Measurements from ENCODE around the gene SEC11A.
"Not testable (repeated sequence)": the region's sequence is repeated elsewhere in the genome, so short reads cannot be mapped to it uniquely, and the experiment has no call there.

Gene SEC11A

GRCh38 chr15:84649706-84650105 lies 66.2 kb downstream of the SEC11A start:
- Mint-ChIP-seq H3K9me3 (no peaks in the 10 kb centered on the region), H3K36me3 (ENCODE audit: low read depth) (peaks cover 48% of the 10 kb centered on the region), H3K27ac (no peak overlapping the region), H3K4me1 (peaks cover 27% of the 10 kb centered on the region), H3K27me3 (ENCODE audit: low read depth, poor library complexity) (peaks cover 3% of the 10 kb centered on the region), H3K4me3 (no peak overlapping the region)
- no peak for DNase-seq
- no peak for TF ChIP-seq CTCF (IDR thresholded peaks at IDR 0.05)

- DNase-seq = no peak
- no peaks in the 10 kb centered on the region for H3K9me3 Mint-ChIP-seq
- peaks cover 53% of the 10 kb centered on the region for H3K36me3 Mint-ChIP-seq (ENCODE audit: low read depth)
- H3K4me1 Mint-ChIP-seq = peaks cover 23% of the 10 kb centered on the region
- TF ChIP-seq CTCF (IDR thresholded peaks at IDR 0.05) = no peak
- no peak overlapping the region for H3K4me3 Mint-ChIP-seq
- peaks cover 3% of the 10 kb centered on the region for H3K27me3 Mint-ChIP-seq (ENCODE audit: low read depth, poor library complexity)
- H3K27ac Mint-ChIP-seq = no peak overlapping the region
These were observed 67.4 kb downstream of the SEC11A start for GRCh38 chr15:84648539-84648938.

GRCh38 chr15:84647726-84648125 lies 68.2 kb downstream of the SEC11A start:
- Mint-ChIP-seq H3K4me3 (no peak overlapping the region), H3K36me3 (ENCODE audit: low read depth) (peaks cover 61% of the 10 kb centered on the region), H3K4me1 (peaks cover 16% of the 10 kb centered on the region), H3K9me3 (no peaks in the 10 kb centered on the region), H3K27ac (peak overlapping the region; percentile 3), H3K27me3 (ENCODE audit: low read depth, poor library complexity) (peaks cover 3% of the 10 kb centered on the region)
- no peak for TF ChIP-seq CTCF (IDR thresholded peaks at IDR 0.05)
- no peak for DNase-seq

- peaks cover 57% of the 10 kb centered on the region for H3K36me3 Mint-ChIP-seq (ENCODE audit: low read depth)
- no peaks in the 10 kb centered on the region for H3K4me1 Mint-ChIP-seq
- no peak for DNase-seq
- no peaks in the 10 kb centered on the region for H3K9me3 Mint-ChIP-seq
- H3K27ac Mint-ChIP-seq = no peak overlapping the region
- H3K4me3 Mint-ChIP-seq = no peak overlapping the region
- H3K27me3 Mint-ChIP-seq (ENCODE audit: low read depth, poor library complexity) = peaks cover 3% of the 10 kb centered on the region
- no peak for TF ChIP-seq CTCF (IDR thresholded peaks at IDR 0.05)
These were observed 69.9 kb downstream of the SEC11A start for GRCh38 chr15:84645997-84646396.

GRCh38 chr15:84645496-84645895 lies 70.4 kb downstream of the SEC11A start:
- H3K4me3 Mint-ChIP-seq = no peak overlapping the region
- peaks cover 3% of the 10 kb centered on the region for H3K27me3 Mint-ChIP-seq (ENCODE audit: low read depth, poor library complexity)
- H3K36me3 Mint-ChIP-seq (ENCODE audit: low read depth) = peaks cover 60% of the 10 kb centered on the region
- DNase-seq = no peak
- no peaks in the 10 kb centered on the region for H3K9me3 Mint-ChIP-seq
- no peak overlapping the region for H3K27ac Mint-ChIP-seq
- TF ChIP-seq CTCF (IDR thresholded peaks at IDR 0.05) = no peak
- no peaks in the 10 kb centered on the region for H3K4me1 Mint-ChIP-seq

GRCh38 chr15:84643838-84644237 lies 72.1 kb downstream of the SEC11A start:
- Mint-ChIP-seq H3K4me3 (no peak overlapping the region), H3K36me3 (ENCODE audit: low read depth) (peaks cover 68% of the 10 kb centered on the region)
- DNase-seq = no peak

GRCh38 chr15:84642640-84643039 lies 73.3 kb downstream of the SEC11A start:
- not testable (repeated sequence) for DNase-seq; H3K4me1 Mint-ChIP-seq; H3K4me3 Mint-ChIP-seq; H3K9me3 Mint-ChIP-seq; H3K27ac Mint-ChIP-seq; H3K27me3 Mint-ChIP-seq (ENCODE audit: low read depth, poor library complexity)
- peaks cover 68% of the 10 kb centered on the region for H3K36me3 Mint-ChIP-seq (ENCODE audit: low read depth)

More at GRCh38 chr15:84643838-84644237, 72.1 kb downstream of the SEC11A start:
- no peak for TF ChIP-seq CTCF (IDR thresholded peaks at IDR 0.05)
- Mint-ChIP-seq H3K9me3 (no peaks in the 10 kb centered on the region), H3K27me3 (ENCODE audit: low read depth, poor library complexity) (peaks cover 3% of the 10 kb centered on the region), H3K27ac (peak overlapping the region; percentile 96), H3K4me1 (no peaks in the 10 kb centered on the region)

- H3K36me3 Mint-ChIP-seq (ENCODE audit: low read depth) = peaks cover 68% of the 10 kb centered on the region
- H3K4me3 Mint-ChIP-seq; H3K27me3 Mint-ChIP-seq (ENCODE audit: low read depth, poor library complexity); H3K4me1 Mint-ChIP-seq; H3K27ac Mint-ChIP-seq; DNase-seq; H3K9me3 Mint-ChIP-seq: not testable (repeated sequence)
These were observed 74.1 kb downstream of the SEC11A start for GRCh38 chr15:84641871-84642270.

Data from nephron progenitor cell (in vitro differentiated cells).